Left lung (tissue), 10 donors: ENCODE measurements around the gene KCNAB1. TPM values are rescaled to one million over a fixed set of nuclear protein-coding genes. Genes with fewer than 3 reads are reported as not detected.

ENCODE experiments used
- ATAC-seq: fragments of 200-7000 bp; cut with Tn5 transposase; one replicate; pipeline ENCODE4 v1.9.1; 2020; ENCODE audit warnings: moderate library complexity
- DNase-seq, 4 donors: peaks; one replicate each; pipeline ENCODE4 v3.0.0-alpha.2; 2013 to 2020
- H3K27ac ChIP-seq, 2 donors: fragments of 200-600 bp; sonication (generic) in 1 of 2; one replicate each; pipeline versions ENCODE4 v1.5.0 to v1.8.0; 2020 to 2021
- H3K27me3 ChIP-seq, 2 donors: fragments of 200-600 bp; sonication (generic) in 1 of 2; one replicate each; pipeline versions ENCODE4 v1.5.0 to v1.8.0; 2020 to 2021
- H3K36me3 ChIP-seq, 2 donors: fragments of 200-600 bp; sonication (generic) in 1 of 2; one replicate each; pipeline versions ENCODE4 v1.5.0 to v1.8.0; 2020 to 2021
- H3K4me1 ChIP-seq, 2 donors: fragments of 200-600 bp; one replicate each; pipeline ENCODE4 v1.8.0; 2021
- H3K4me3 ChIP-seq, 2 donors: fragments of 200-600 bp; sonication (generic) in 1 of 2; one replicate each; pipeline versions ENCODE4 v1.5.0 to v1.8.0; 2020 to 2021; ENCODE audit warnings: mild to moderate bottlenecking in 1 of 2
- H3K9me3 ChIP-seq, 2 donors: fragments of 200-600 bp; sonication (generic) in 1 of 2; one replicate each; pipeline versions ENCODE4 v1.5.0 to v1.8.0; 2020 to 2021
- intact Hi-C, 2 donors: fragments of 100-400 bp; cut with DNase I; formaldehyde crosslinking; loops; one replicate each; pipeline versions ENCODE4 v1.11.2 to v1.14.2; 2022
- polyA plus RNA-seq, 6 donors: library from polyadenylated mRNA; unstranded; fragments of 120-200 nt; gene quantifications; one replicate each; pipeline ENCODE4 v1.2.1, GENCODE V29; 2013; ENCODE audit not compliant: insufficient read length in 6 of 6
- total RNA-seq, 2 donors: library from RNA; stranded (reverse); fragmentation: NEBNext Ultra II Directional; extraction: Animal tissue kit (Norgen Biotek cat#: 25700); gene quantifications; one replicate each; pipeline ENCODE4 v1.2.1, GENCODE V29; 2021
- TF ChIP-seq, protein P1 (sequence below), 2 donors: fragments of 200-600 bp; sonication (generic) in 1 of 2; IDR thresholded peaks; one replicate each; pipeline versions ENCODE4 v1.5.0 to v1.8.0; 2021; ENCODE audit warnings: antibody characterized with exemption in 2 of 2
- donor health status: DM: no; HTN: yes; CAD: no.
- donor health status: DM: no; HTN: no; CAD: no.

The KCNAB1 gene
- total and polyA plus RNA-seq, 8 donors: 0.58 to 1.7 (median 1.5) TPM

DNA sequence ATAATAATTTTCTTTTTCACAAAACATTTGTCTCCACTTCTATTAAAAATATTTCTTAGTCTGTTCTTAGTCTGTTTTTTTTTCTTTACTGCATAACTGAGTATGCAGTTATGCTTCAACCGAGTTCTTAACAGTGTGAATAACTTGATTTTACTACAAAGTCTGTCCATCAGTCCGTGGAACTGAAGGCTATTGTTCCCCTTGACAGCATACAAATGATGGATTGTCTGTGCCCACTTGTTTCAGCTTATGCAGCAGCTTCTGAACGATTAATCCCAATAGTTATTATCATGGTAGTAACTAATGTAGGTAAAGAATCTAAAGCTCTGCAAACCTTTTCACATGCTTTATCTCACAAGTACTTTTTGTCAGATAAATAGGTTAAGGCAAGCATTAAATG lies 283.8 kb downstream of the KCNAB1 start:
- DNase-seq: no peak
- no peak for ATAC-seq
- TF ChIP-seq, protein P1, sequence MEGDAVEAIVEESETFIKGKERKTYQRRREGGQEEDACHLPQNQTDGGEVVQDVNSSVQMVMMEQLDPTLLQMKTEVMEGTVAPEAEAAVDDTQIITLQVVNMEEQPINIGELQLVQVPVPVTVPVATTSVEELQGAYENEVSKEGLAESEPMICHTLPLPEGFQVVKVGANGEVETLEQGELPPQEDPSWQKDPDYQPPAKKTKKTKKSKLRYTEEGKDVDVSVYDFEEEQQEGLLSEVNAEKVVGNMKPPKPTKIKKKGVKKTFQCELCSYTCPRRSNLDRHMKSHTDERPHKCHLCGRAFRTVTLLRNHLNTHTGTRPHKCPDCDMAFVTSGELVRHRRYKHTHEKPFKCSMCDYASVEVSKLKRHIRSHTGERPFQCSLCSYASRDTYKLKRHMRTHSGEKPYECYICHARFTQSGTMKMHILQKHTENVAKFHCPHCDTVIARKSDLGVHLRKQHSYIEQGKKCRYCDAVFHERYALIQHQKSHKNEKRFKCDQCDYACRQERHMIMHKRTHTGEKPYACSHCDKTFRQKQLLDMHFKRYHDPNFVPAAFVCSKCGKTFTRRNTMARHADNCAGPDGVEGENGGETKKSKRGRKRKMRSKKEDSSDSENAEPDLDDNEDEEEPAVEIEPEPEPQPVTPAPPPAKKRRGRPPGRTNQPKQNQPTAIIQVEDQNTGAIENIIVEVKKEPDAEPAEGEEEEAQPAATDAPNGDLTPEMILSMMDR (IDR thresholded peaks at IDR 0.05): no peak
- no peak overlapping the region for H3K27ac ChIP-seq
- H3K36me3 ChIP-seq: no peaks in the 10 kb centered on the region
- H3K27me3 ChIP-seq: no peaks in the 10 kb centered on the region
- H3K4me1 ChIP-seq: no peaks in the 10 kb centered on the region
- no peaks in the 10 kb centered on the region for H3K9me3 ChIP-seq
- intact Hi-C loops: no loop called here
- no peak overlapping the region for H3K4me3 ChIP-seq

DNA sequence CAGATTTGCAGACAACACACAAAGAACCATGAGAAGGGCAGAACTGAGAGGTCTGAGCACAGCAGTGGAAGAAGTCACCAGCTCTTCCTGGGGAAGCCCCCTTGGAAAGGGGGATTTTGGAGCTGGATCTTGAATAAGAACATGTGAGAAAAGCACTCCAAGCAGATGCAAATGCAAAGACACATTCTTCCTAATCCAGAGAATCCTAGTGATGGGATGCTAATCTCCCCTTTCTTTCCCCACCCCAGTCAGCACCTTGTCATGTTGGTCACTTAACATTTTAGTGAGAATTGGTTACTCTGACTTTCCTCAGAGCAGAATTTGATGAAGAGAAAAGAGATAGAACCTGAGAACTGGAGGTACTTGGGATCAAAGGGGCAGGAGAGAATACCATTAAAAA lies 286.0 kb downstream of the KCNAB1 start:
- H3K4me1 ChIP-seq: no peaks in the 10 kb centered on the region
- TF ChIP-seq, protein P1 (IDR thresholded peaks at IDR 0.05): no peak
- ATAC-seq: no peak
- no peak overlapping the region for H3K27ac ChIP-seq
- H3K4me3 ChIP-seq: no peak overlapping the region
- intact Hi-C loops: no loop called here
- no peak for DNase-seq
- no peaks in the 10 kb centered on the region for H3K9me3 ChIP-seq
- H3K27me3 ChIP-seq: no peaks in the 10 kb centered on the region
- H3K36me3 ChIP-seq: no peaks in the 10 kb centered on the region

DNA sequence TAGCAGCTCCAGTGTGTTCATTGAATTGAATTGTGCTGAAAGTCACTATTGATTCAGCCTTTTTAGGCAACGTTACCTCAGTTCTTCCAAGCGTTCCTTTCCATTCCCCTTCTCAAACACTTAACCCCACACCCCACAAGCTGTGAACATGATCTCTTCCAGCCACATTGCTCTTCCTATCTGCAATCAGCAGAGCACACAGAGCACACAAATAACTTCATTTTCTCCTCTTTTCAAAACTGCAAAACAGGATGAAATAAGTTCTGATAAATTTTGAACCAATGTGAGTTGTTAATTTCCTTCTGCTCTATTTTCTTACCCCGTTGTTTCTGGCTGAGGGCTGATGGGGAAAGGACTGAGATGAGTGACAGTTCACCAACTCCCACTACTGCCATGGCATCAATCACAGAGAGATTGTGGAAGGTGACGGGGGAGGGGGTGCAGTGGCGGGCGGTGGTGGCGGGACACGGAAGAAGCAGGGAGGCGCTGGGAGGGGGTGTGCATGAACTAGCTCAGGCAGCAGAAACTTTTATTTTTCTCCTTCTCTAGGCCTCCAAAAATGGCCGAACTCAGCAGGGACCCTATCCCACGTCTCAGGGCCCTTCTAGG lies 287.3 kb downstream of the KCNAB1 start:
- Histone ChIP-seq H3K36me3 (no peaks in the 10 kb centered on the region), H3K9me3 (no peaks in the 10 kb centered on the region), H3K4me3 (no peak overlapping the region), H3K4me1 (no peaks in the 10 kb centered on the region), H3K27me3 (no peaks in the 10 kb centered on the region), H3K27ac (no peak overlapping the region)
- no peak for DNase-seq
- ATAC-seq: no peak
- TF ChIP-seq, protein P1 (IDR thresholded peaks at IDR 0.05): no peak
- intact Hi-C loops: no loop called here

DNA sequence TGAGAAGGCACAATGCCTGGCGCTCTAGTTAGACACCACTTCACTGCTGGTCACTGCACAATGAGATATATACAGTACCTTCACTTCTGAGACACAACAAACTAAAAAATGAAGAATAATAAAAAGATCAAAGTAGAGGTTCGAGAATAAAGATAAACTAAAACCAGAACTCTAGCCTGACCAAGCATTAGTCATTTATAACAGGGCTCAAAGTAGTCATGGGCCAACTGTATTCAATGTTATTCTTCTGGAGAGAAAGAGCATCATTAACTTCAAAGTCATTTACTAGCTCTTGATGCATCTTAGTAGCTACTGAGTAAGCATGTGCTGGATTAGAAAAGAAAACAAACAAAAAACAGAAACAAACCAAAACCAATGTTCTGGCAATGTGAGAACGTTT lies 289.3 kb downstream of the KCNAB1 start:
- Histone ChIP-seq H3K4me3 (no peak overlapping the region), H3K27me3 (no peaks in the 10 kb centered on the region), H3K9me3 (no peaks in the 10 kb centered on the region), H3K27ac (no peak overlapping the region), H3K4me1 (no peaks in the 10 kb centered on the region), H3K36me3 (no peaks in the 10 kb centered on the region)
- intact Hi-C loops: no loop called here
- DNase-seq (no peak), ATAC-seq (no peak)
- TF ChIP-seq, protein P1 (IDR thresholded peaks at IDR 0.05): no peak

DNA sequence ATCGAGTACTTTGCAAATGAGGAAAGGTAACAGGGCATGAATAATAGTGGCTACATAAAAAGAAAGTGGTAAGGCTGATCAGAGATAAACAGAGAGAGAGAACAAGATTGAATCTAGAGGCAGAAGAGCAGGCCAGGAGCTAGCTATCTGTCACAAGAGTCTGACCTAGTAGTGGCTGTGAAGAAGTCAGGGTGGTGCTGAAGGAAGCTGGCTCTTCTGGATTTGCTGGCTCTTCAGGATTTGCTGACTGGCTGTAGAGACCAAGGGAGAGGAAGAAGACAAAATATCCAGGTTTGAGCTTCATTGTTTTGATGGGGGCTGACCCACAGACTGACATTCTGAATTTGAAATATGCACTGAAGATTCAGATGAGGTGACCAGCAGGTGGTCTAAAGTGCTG lies 292.2 kb downstream of the KCNAB1 start:
- no peak overlapping the region for H3K4me3 ChIP-seq
- DNase-seq (no peak), ATAC-seq (no peak)
- H3K27me3 ChIP-seq: no peaks in the 10 kb centered on the region
- no peaks in the 10 kb centered on the region for H3K9me3 ChIP-seq
- H3K4me1 ChIP-seq: no peaks in the 10 kb centered on the region
- intact Hi-C loops: no loop called here
- no peaks in the 10 kb centered on the region for H3K36me3 ChIP-seq
- TF ChIP-seq, protein P1 (IDR thresholded peaks at IDR 0.05): no peak
- H3K27ac ChIP-seq: no peak overlapping the region
